Nephron (organoid): ENCODE results near the gene NRG2.

ENCODE experiments used
- H3K27ac Mint-ChIP-seq, 3 experiments: 2 replicates each; pipeline ENCODE4 v1.8.0; 2020; ENCODE audit warnings: mixed read lengths in 3 of 3, mild to moderate bottlenecking in 2 of 3, moderate library complexity in 1 of 3
- H3K27me3 Mint-ChIP-seq: 2 replicates; pipeline ENCODE4 v1.8.0; 2021; ENCODE audit warnings: low read depth, mild to moderate bottlenecking, moderate library complexity, mixed read lengths
- H3K36me3 Mint-ChIP-seq: 2 replicates; pipeline ENCODE4 v1.8.0; 2020; ENCODE audit warnings: low read depth, mixed read lengths
- H3K4me1 Mint-ChIP-seq: 2 replicates; pipeline ENCODE4 v1.8.0; 2020; ENCODE audit warnings: mixed read lengths
- H3K4me3 Mint-ChIP-seq, 3 experiments: 2 replicates each; pipeline ENCODE4 v1.8.0; 2020; ENCODE audit warnings: mild to moderate bottlenecking in 3 of 3, mixed read lengths in 3 of 3, moderate library complexity in 2 of 3
- H3K9me3 Mint-ChIP-seq: 2 replicates; pipeline ENCODE4 v1.8.0; 2020; ENCODE audit warnings: mixed read lengths
- CTCF ChIP-seq, 3 experiments: fragments of 200-600 bp; sonication (generic); IDR thresholded peaks; one replicate each; pipeline ENCODE4 v1.5.0; 2021; ENCODE audit warnings: antibody characterized with exemption in 3 of 3; ENCODE audit not compliant: unreplicated experiment in 3 of 3

NRG2 gene

GRCh38 chr5:139964994-139965565 is 78.0 kb downstream of the NRG2 start:
- TF ChIP-seq CTCF (IDR thresholded peaks at IDR 0.05; ENCODE audit: unreplicated experiment in 3 of 3), result no peak
- Mint-ChIP-seq H3K9me3 (no peaks in the 10 kb centered on the region), H3K4me3 (no peak overlapping the region), H3K27me3 (peaks cover 50% of the 10 kb centered on the region), H3K4me1 (no peaks in the 10 kb centered on the region), H3K36me3 (no peaks in the 10 kb centered on the region), H3K27ac (no peak overlapping the region)

- Mint-ChIP-seq H3K36me3 (no peaks in the 10 kb centered on the region), H3K4me3 (no peak overlapping the region), H3K27ac (no peak overlapping the region), H3K9me3 (no peaks in the 10 kb centered on the region), H3K4me1 (no peaks in the 10 kb centered on the region), H3K27me3 (peaks cover 44% of the 10 kb centered on the region)
- TF ChIP-seq CTCF (IDR thresholded peaks at IDR 0.05; ENCODE audit: unreplicated experiment in 3 of 3), result no peak
Observed at GRCh38 chr5:139964266-139964993, 78.7 kb downstream of the NRG2 start.

- H3K4me3 Mint-ChIP-seq, result no peak overlapping the region
- no peak for TF ChIP-seq CTCF (IDR thresholded peaks at IDR 0.05; ENCODE audit: unreplicated experiment in 3 of 3)
- H3K9me3 Mint-ChIP-seq, result no peaks in the 10 kb centered on the region
- peaks cover 37% of the 10 kb centered on the region for H3K27me3 Mint-ChIP-seq
- H3K27ac Mint-ChIP-seq, result no peak overlapping the region
- no peaks in the 10 kb centered on the region for H3K4me1 Mint-ChIP-seq
- H3K36me3 Mint-ChIP-seq, result no peaks in the 10 kb centered on the region
Observed at GRCh38 chr5:139962445-139962844, 80.7 kb downstream of the NRG2 start.

- Mint-ChIP-seq H3K27ac (no peak overlapping the region), H3K4me3 (no peak overlapping the region), H3K36me3 (no peaks in the 10 kb centered on the region)
Observed at GRCh38 chr5:139961435-139962157, 81.5 kb downstream of the NRG2 start.

GRCh38 chr5:139960723-139961383 is 82.2 kb downstream of the NRG2 start:
- H3K27me3 Mint-ChIP-seq, result peaks cover 26% of the 10 kb centered on the region
- TF ChIP-seq CTCF (IDR thresholded peaks at IDR 0.05; ENCODE audit: unreplicated experiment in 3 of 3), result no peak
- no peak overlapping the region for H3K27ac Mint-ChIP-seq
- no peak overlapping the region for H3K4me3 Mint-ChIP-seq
- no peaks in the 10 kb centered on the region for H3K4me1 Mint-ChIP-seq
- H3K9me3 Mint-ChIP-seq, result no peaks in the 10 kb centered on the region
- H3K36me3 Mint-ChIP-seq, result no peaks in the 10 kb centered on the region

More at GRCh38 chr5:139961435-139962157, 81.5 kb downstream of the NRG2 start:
- peaks cover 31% of the 10 kb centered on the region for H3K27me3 Mint-ChIP-seq
- H3K4me1 Mint-ChIP-seq, result no peaks in the 10 kb centered on the region
- TF ChIP-seq CTCF (IDR thresholded peaks at IDR 0.05; ENCODE audit: unreplicated experiment in 3 of 3), result no peak
- H3K9me3 Mint-ChIP-seq, result no peaks in the 10 kb centered on the region
